DND-41 (cell line): ENCODE measurements around the gene RNU5B-1.

ENCODE experiments used
- ATAC-seq: fragments of 200-7000 bp; cut with Tn5 transposase; 3 replicates; pipeline ENCODE4 v1.9.1; 2021; ENCODE audit warnings: low read depth; ENCODE audit not compliant: insufficient read depth
- DNase-seq: peaks from one replicate; pipeline ENCODE4 v3.0.0-alpha.2; 2020
- H2AFZ ChIP-seq: 2 replicates; pipeline ENCODE4 v1.6.0; 2012; ENCODE audit warnings: low read depth, low read length
- H3K27ac ChIP-seq: 2 replicates; pipeline ENCODE4 v1.5.1; 2012; ENCODE audit warnings: low read length, inconsistent platforms
- H3K27me3 ChIP-seq: fragments of 200-600 bp; sonication (generic); 2 replicates; pipeline ENCODE4 v1.6.0; 2012; ENCODE audit warnings: low read length, mild to moderate bottlenecking, inconsistent platforms; ENCODE audit not compliant: insufficient read depth, poor library complexity
- H3K36me3 ChIP-seq: 2 replicates; pipeline ENCODE4 v1.5.1; 2012; ENCODE audit warnings: low read length, inconsistent platforms; ENCODE audit not compliant: insufficient read depth
- H3K4me1 ChIP-seq: 2 replicates; pipeline ENCODE4 v1.5.1; 2012; ENCODE audit warnings: mild to moderate bottlenecking, low read length; ENCODE audit not compliant: insufficient read depth
- H3K4me2 ChIP-seq: 2 replicates; pipeline ENCODE4 v1.6.0; 2012; ENCODE audit warnings: mild to moderate bottlenecking, moderate library complexity, low read length, inconsistent platforms; ENCODE audit not compliant: insufficient read depth
- H3K4me3 ChIP-seq, 2 experiments: fragments of 200-600 bp in 1 of 2; shearing (Covaris generic) in 1 of 2; 2 replicates each; pipeline ENCODE4 v1.5.1; 2012 to 2016; ENCODE audit warnings: inconsistent platforms in 2 of 2, low read length in 2 of 2, mild to moderate bottlenecking in 2 of 2, low read depth in 1 of 2, moderate library complexity in 1 of 2
- H3K79me2 ChIP-seq: 2 replicates; pipeline ENCODE4 v1.6.0; 2012; ENCODE audit warnings: low read length, inconsistent platforms; ENCODE audit not compliant: insufficient read depth
- H3K9ac ChIP-seq: 2 replicates; pipeline ENCODE4 v1.6.0; 2012; ENCODE audit warnings: low read depth, mild to moderate bottlenecking, inconsistent platforms, low read length, moderate library complexity
- H3K9me3 ChIP-seq: 2 replicates; pipeline ENCODE4 v1.5.1; 2012; ENCODE audit warnings: low read length, moderate library complexity, mild to moderate bottlenecking, inconsistent platforms; ENCODE audit not compliant: insufficient read depth, severe bottlenecking
- H4K20me1 ChIP-seq: 2 replicates; pipeline ENCODE4 v1.6.0; 2012; ENCODE audit warnings: low read length; ENCODE audit not compliant: insufficient read depth
- CTCF ChIP-seq: IDR thresholded peaks from 2 replicates; pipeline ENCODE4 v1.5.1; 2012; ENCODE audit warnings: borderline replicate concordance, low read length, moderate library complexity, mild to moderate bottlenecking; ENCODE audit not compliant: poor library complexity, severe bottlenecking; ENCODE audit errors: extremely low read depth
- EZH2 ChIP-seq: IDR thresholded peaks from 3 replicates; pipeline ENCODE4 v1.6.1; 2012; ENCODE audit warnings: borderline replicate concordance, low read depth, mild to moderate bottlenecking, moderate library complexity, low read length, inconsistent platforms; ENCODE audit not compliant: severe bottlenecking

Gene RNU5B-1

GRCh38 chr15:65302061-65302460, 2.4 kb upstream of the RNU5B-1 start:
- Histone ChIP-seq H3K79me2 (peaks cover 18% of the 10 kb centered on the region), H3K4me2 (no peak overlapping the region), H3K9me3 (no peaks in the 10 kb centered on the region), H4K20me1 (no peaks in the 10 kb centered on the region), H3K4me1 (peaks cover 57% of the 10 kb centered on the region), H3K9ac (no peak overlapping the region), H2AFZ (no peak overlapping the region), H3K27ac (no peak overlapping the region), H3K4me3 (no peak overlapping the region), H3K27me3 (no peaks in the 10 kb centered on the region), H3K36me3 (no peaks in the 10 kb centered on the region)
- DNase-seq (no peak), ATAC-seq (no peak)
- TF ChIP-seq EZH2 (no peak), CTCF (no peak)

- no peak for DNase-seq
Measured at GRCh38 chr15:65303687-65304380, 643 bp upstream of the RNU5B-1 start.

GRCh38 chr15:65305150-65305758, 777 bp downstream of the RNU5B-1 start:
- DNase-seq (no peak), ATAC-seq (no peak)
- H3K27me3 ChIP-seq: no peaks in the 10 kb centered on the region
- H3K9ac ChIP-seq: peak overlapping the region; percentile 83
- H2AFZ ChIP-seq: peak overlapping the region; percentile 36; the same call in 1 of the 2 replicates
- no peaks in the 10 kb centered on the region for H4K20me1 ChIP-seq
- peak overlapping the region; percentile 65 for H3K27ac ChIP-seq
- H3K9me3 ChIP-seq: no peaks in the 10 kb centered on the region
- TF ChIP-seq EZH2 (no peak), CTCF (no peak)
- peaks cover 28% of the 10 kb centered on the region for H3K4me1 ChIP-seq
- H3K36me3 ChIP-seq: no peaks in the 10 kb centered on the region
- no peaks in the 10 kb centered on the region for H3K79me2 ChIP-seq
- H3K4me3 ChIP-seq: peak overlapping the region in 1 of 2 experiments; percentile 21; a peak in 2 of 4 replicates
- peak overlapping the region; percentile 59 for H3K4me2 ChIP-seq

More at GRCh38 chr15:65303687-65304380, 643 bp upstream of the RNU5B-1 start:
- no peaks in the 10 kb centered on the region for H3K27me3 ChIP-seq
- H3K9ac ChIP-seq: peak overlapping the region; percentile 83
- peaks cover 8% of the 10 kb centered on the region for H3K79me2 ChIP-seq
- TF ChIP-seq CTCF (no peak), EZH2 (no peak)
- H2AFZ ChIP-seq: peak overlapping the region; percentile 98
- ATAC-seq: peak; percentile 10; the same call in 2 of the 3 replicates
- H3K4me3 ChIP-seq: peak overlapping the region; percentile 32 to 60; a peak in 3 of 4 replicates
- H3K9me3 ChIP-seq: no peaks in the 10 kb centered on the region
- H3K4me2 ChIP-seq: peak overlapping the region; percentile 73
- peaks cover 40% of the 10 kb centered on the region for H3K4me1 ChIP-seq
- H3K27ac ChIP-seq: peak overlapping the region; percentile 97
- H4K20me1 ChIP-seq: no peaks in the 10 kb centered on the region
- H3K36me3 ChIP-seq: no peaks in the 10 kb centered on the region
